Fibroblast of skin of left biceps (primary cell): ENCODE data around the gene CDH2.

ENCODE experiments used
- DNase-seq, 2 experiments: peaks; one replicate each; pipeline ENCODE4 v3.0.0-alpha.2; 2013; ENCODE audit warnings: low read depth in 2 of 2

Gene CDH2

GRCh38 chr18:28044036-28044435, 132.9 kb downstream of the CDH2 start:
- DNase-seq, result no peak

- DNase-seq, result no peak
These were observed 133.3 kb downstream of the CDH2 start for GRCh38 chr18:28043631-28044030.

GRCh38 chr18:28041366-28041765, 135.6 kb downstream of the CDH2 start:
- DNase-seq, result no peak

- no peak for DNase-seq
These were observed 136.2 kb downstream of the CDH2 start for GRCh38 chr18:28040716-28041115.

GRCh38 chr18:28040211-28040610, 136.7 kb downstream of the CDH2 start:
- no peak for DNase-seq

- no peak for DNase-seq
These were observed 137.2 kb downstream of the CDH2 start for GRCh38 chr18:28039691-28040090.

- no peak for DNase-seq
These were observed 137.9 kb downstream of the CDH2 start for GRCh38 chr18:28039078-28039477.

GRCh38 chr18:28036488-28036887, 140.4 kb downstream of the CDH2 start:
- DNase-seq, result no peak

- no peak for DNase-seq
These were observed 142.4 kb downstream of the CDH2 start for GRCh38 chr18:28034567-28034966.

- DNase-seq, result no peak
These were observed 144.8 kb downstream of the CDH2 start for GRCh38 chr18:28032177-28032576.

- DNase-seq, result no peak
These were observed 146.5 kb downstream of the CDH2 start for GRCh38 chr18:28030458-28030857.

GRCh38 chr18:28027755-28028154, 149.2 kb downstream of the CDH2 start:
- no peak for DNase-seq

- no peak for DNase-seq
These were observed 157.4 kb downstream of the CDH2 start for GRCh38 chr18:28019425-28020108.

- no peak for DNase-seq
These were observed 158.6 kb downstream of the CDH2 start for GRCh38 chr18:28018351-28018750.

- no peak for DNase-seq
These were observed 161.3 kb downstream of the CDH2 start for GRCh38 chr18:28015671-28016070.

GRCh38 chr18:28013066-28013465, 163.9 kb downstream of the CDH2 start:
- no peak for DNase-seq

GRCh38 chr18:28012336-28012735, 164.6 kb downstream of the CDH2 start:
- DNase-seq, result no peak

GRCh38 chr18:28009589-28009988, 167.3 kb downstream of the CDH2 start:
- no peak for DNase-seq

GRCh38 chr18:28007841-28008240, 169.1 kb downstream of the CDH2 start:
- DNase-seq, result no peak

- no peak for DNase-seq
These were observed 171.8 kb downstream of the CDH2 start for GRCh38 chr18:28005164-28005563.

- no peak for DNase-seq
These were observed 172.3 kb downstream of the CDH2 start for GRCh38 chr18:28004606-28005005.

- no peak for DNase-seq
These were observed 173.5 kb downstream of the CDH2 start for GRCh38 chr18:28003451-28003850.

- DNase-seq, result no peak
These were observed 174.1 kb downstream of the CDH2 start for GRCh38 chr18:28002841-28003240.

- no peak for DNase-seq
These were observed 180.1 kb downstream of the CDH2 start for GRCh38 chr18:27996801-27997272.
